Esophagus mucosa (tissue), 1 donor: ENCODE measurements around the gene DNAH6. TPM values are rescaled to one million over a fixed set of nuclear protein-coding genes. Genes with fewer than 3 reads are reported as not detected.

Source experiments
- total RNA-seq: library from RNA; stranded (reverse); gene quantifications from one replicate; pipeline ENCODE4 v1.2.4, GENCODE V29; 2023
- donor health status: DM: yes; HTN: yes; CAD: no.

Gene DNAH6
- total RNA-seq, 1 donor from 2014 or later, result 0.04 TPM

Other genes starting within 250 kb of the DNAH6 start
- 90.5 TPM for gene SUCLG1, start 57.2 kb upstream of the DNAH6 start, total RNA-seq